Measurements from ENCODE around the gene CCDC116.

DNA sequence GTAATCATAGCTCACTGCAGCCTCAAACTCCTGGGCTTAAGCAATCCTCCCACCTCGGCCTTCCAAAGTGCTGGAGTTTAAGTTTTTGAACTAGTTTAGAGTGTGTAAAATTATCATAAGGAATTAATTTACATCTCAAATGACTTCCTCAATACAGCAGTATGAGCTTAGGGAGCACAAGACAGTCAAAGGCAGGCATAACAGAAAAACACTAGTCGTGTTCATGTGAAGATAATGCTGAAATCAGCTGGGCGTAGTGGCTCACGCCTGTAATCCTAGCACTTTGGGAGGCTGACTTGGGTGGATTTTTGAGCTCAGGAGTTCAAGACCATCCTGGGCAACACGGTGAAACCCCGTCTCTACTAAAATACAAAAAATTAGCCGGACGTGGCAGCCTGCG lies 28.6 kb upstream of the CCDC116 start:
- no peak for TF ChIP-seq CTCF (conservative IDR thresholded peaks at IDR 0.05; ENCODE audit: low read length)
- no peak for TF ChIP-seq EZH2phosphoT487 (IDR thresholded peaks at IDR 0.05; ENCODE audit: borderline replicate concordance)

Measured in Loucy (cell line).